ENCODE measurements around the gene POM121.
"Not testable (repeated sequence)": the region's sequence is repeated elsewhere in the genome, so short reads cannot be mapped to it uniquely, and the experiment has no call there.

Gene POM121

GRCh38 chr7:72924733-72925545 lies at the start of gene POM121:
POM121 (plus strand) TSS chr7:72925095; CDS start chr7:72925122, 27 bp downstream.
- peak; percentile 61 to 73 for DNase-seq (ENCODE audit: low read depth in 2 of 2)

- peak; percentile 62 to 67 for DNase-seq (ENCODE audit: low read depth in 2 of 2)
These were observed 45.7 kb upstream of the POM121 start for GRCh38 chr7:72879079-72879736.

GRCh38 chr7:72879737-72880215 lies 45.1 kb upstream of the POM121 start:
- peak in 1 of 2 donors; percentile 15 for DNase-seq (ENCODE audit: low read depth in 2 of 2)

- DNase-seq (ENCODE audit: low read depth in 2 of 2), result not testable (repeated sequence)
These were observed 33.1 kb upstream of the POM121 start for GRCh38 chr7:72891750-72892149.

- DNase-seq (ENCODE audit: low read depth in 2 of 2), result not testable (repeated sequence)
These were observed 20.2 kb upstream of the POM121 start for GRCh38 chr7:72904740-72905139.

- DNase-seq (ENCODE audit: low read depth in 2 of 2), result not testable (repeated sequence)
These were observed 16.5 kb upstream of the POM121 start for GRCh38 chr7:72908422-72908821.

GRCh38 chr7:72911395-72911794 lies 13.5 kb upstream of the POM121 start:
- not testable (repeated sequence) for DNase-seq (ENCODE audit: low read depth in 2 of 2)

GRCh38 chr7:72913750-72914149 lies 11.1 kb upstream of the POM121 start:
- peak in 1 of 2 donors; percentile 24 for DNase-seq (ENCODE audit: low read depth in 2 of 2)

GRCh38 chr7:72914756-72915525 lies 10.0 kb upstream of the POM121 start:
- peak in 1 of 2 donors; percentile 39 for DNase-seq (ENCODE audit: low read depth in 2 of 2)

- no peak for DNase-seq (ENCODE audit: low read depth in 2 of 2)
These were observed 5.6 kb upstream of the POM121 start for GRCh38 chr7:72919256-72919775.

- DNase-seq (ENCODE audit: low read depth in 2 of 2), result no peak
These were observed 536 bp upstream of the POM121 start for GRCh38 chr7:72924386-72924732.

- DNase-seq (ENCODE audit: low read depth in 2 of 2), result no peak
These were observed 738 bp downstream of the POM121 start for GRCh38 chr7:72925546-72926120.

- not testable (repeated sequence) for DNase-seq (ENCODE audit: low read depth in 2 of 2)
These were observed 2.9 kb downstream of the POM121 start for GRCh38 chr7:72927791-72928190.

- not testable (repeated sequence) for DNase-seq (ENCODE audit: low read depth in 2 of 2)
These were observed 3.3 kb downstream of the POM121 start for GRCh38 chr7:72928216-72928615.

GRCh38 chr7:72942022-72942705 lies 17.3 kb downstream of the POM121 start:
- DNase-seq (ENCODE audit: low read depth in 2 of 2), result not testable (repeated sequence)

- DNase-seq (ENCODE audit: low read depth in 2 of 2), result not testable (repeated sequence)
These were observed 18.1 kb downstream of the POM121 start for GRCh38 chr7:72942956-72943355.

- not testable (repeated sequence) for DNase-seq (ENCODE audit: low read depth in 2 of 2)
These were observed 20.0 kb downstream of the POM121 start for GRCh38 chr7:72944937-72945336.

- not testable (repeated sequence) for DNase-seq (ENCODE audit: low read depth in 2 of 2)
These were observed 20.7 kb downstream of the POM121 start for GRCh38 chr7:72945597-72945996.

GRCh38 chr7:72946130-72946745 lies 21.3 kb downstream of the POM121 start:
- DNase-seq (ENCODE audit: low read depth in 2 of 2), result not testable (repeated sequence)

GRCh38 chr7:72948714-72949113 lies 23.8 kb downstream of the POM121 start:
- DNase-seq (ENCODE audit: low read depth in 2 of 2), result not testable (repeated sequence)
